H1 (cell line): Measurements from ENCODE around the gene PTPRD.
"Not testable (repeated sequence)": the region's sequence is repeated elsewhere in the genome, so short reads cannot be mapped to it uniquely, and the experiment has no call there.

ENCODE experiments used
- CTCF ChIP-seq, 3 experiments: IDR thresholded peaks; 1 replicate in 2 of 3; 2 replicates in 1 of 3; pipeline versions ENCODE4 v1.5.1 to v1.6.1; 2011; ENCODE audit warnings: low read length in 3 of 3, mild to moderate bottlenecking in 3 of 3, inconsistent platforms in 2 of 3, low read depth in 1 of 3, moderate library complexity in 1 of 3; ENCODE audit not compliant: insufficient read depth in 1 of 3; ENCODE audit errors: control extremely low read depth in 1 of 3
- ZNF274 ChIP-seq: IDR thresholded peaks from 2 replicates; pipeline ENCODE4 v1.7.0; 2012; ENCODE audit warnings: low read length, borderline replicate concordance; ENCODE audit errors: extremely low read depth

- not testable (repeated sequence) for TF ChIP-seq ZNF274; CTCF (IDR thresholded peaks at IDR 0.05; ENCODE audit: control extremely low read depth in 1 of 3, insufficient read depth in 1 of 3, low read depth in 1 of 3, low read length in 3 of 3)
Measured at GRCh38 chr9:9043788-9044187, 1569.0 kb downstream of the PTPRD start.
